Endothelial cell of umbilical vein (primary cell): Measurements from ENCODE around the gene LRRTM4. TPM values are rescaled to one million over a fixed set of nuclear protein-coding genes. Genes with fewer than 3 reads are reported as not detected.

ENCODE experiments used
- BruUV-seq: library from RNA; stranded (reverse); fragments of 400-500 nt; replicated peaks from 2 replicates; lab custom pipeline; 2021; lab: Mats Ljungman, UMichigan
- CTCF ChIA-PET: fragments of 300-600, 350-600 bp; sonication (Branson Sonifier 250); formaldehyde crosslinking; loops from one replicate; lab custom pipeline; 2021; ENCODE audit warnings: antibody characterized with exemption, inconsistent platforms; lab: Charles Lee
- POLR2A ChIA-PET: fragments of 300-600, 350-600 bp; sonication (Branson Sonifier 250); formaldehyde crosslinking; loops from one replicate; lab custom pipeline; 2021; ENCODE audit warnings: antibody characterized with exemption, inconsistent platforms; lab: Charles Lee
- DNase-seq: peaks from one replicate; pipeline ENCODE4 v3.0.0-alpha.2; 2011; ENCODE audit warnings: low read depth, low spot score
- FAIRE-seq: peaks from 2 replicates; lab custom pipeline; 2011; peaks lifted over from hg19 to GRCh38; lab: Jason Lieb, UNC
- H2AFZ ChIP-seq: 2 replicates; pipeline ENCODE4 v1.6.0; 2012; ENCODE audit warnings: low read depth, low read length, control low read depth, inconsistent platforms
- H3K27ac ChIP-seq: 2 replicates; pipeline ENCODE4 v1.5.1; 2011; ENCODE audit warnings: low read depth, mild to moderate bottlenecking, control low read depth, low read length, moderate library complexity; ENCODE audit not compliant: insufficient read depth
- H3K27me3 ChIP-seq, 2 experiments: 2 replicates each; pipeline versions ENCODE4 v1.6.0 to v1.6.1; 2011; ENCODE audit warnings: low read length in 2 of 2, mixed read lengths in 1 of 2; ENCODE audit not compliant: control insufficient read depth in 2 of 2, insufficient read depth in 2 of 2
- H3K36me3 ChIP-seq, 2 experiments: 2 replicates in 1 of 2; 3 replicates in 1 of 2; pipeline ENCODE4 v1.5.1; 2011; ENCODE audit warnings: low read length in 2 of 2, mild to moderate bottlenecking in 1 of 2, moderate library complexity in 1 of 2; ENCODE audit not compliant: control insufficient read depth in 2 of 2, insufficient read depth in 2 of 2; ENCODE audit errors: extremely low read depth in 1 of 2
- H3K4me1 ChIP-seq: 3 replicates; pipeline ENCODE4 v1.5.1; 2011; ENCODE audit warnings: mild to moderate bottlenecking, low read length; ENCODE audit not compliant: control insufficient read depth, insufficient read depth; ENCODE audit errors: extremely low read depth
- H3K4me2 ChIP-seq: 2 replicates; pipeline ENCODE4 v1.6.1; 2011; ENCODE audit warnings: low read length, control low read depth, mixed read lengths; ENCODE audit not compliant: insufficient read depth
- H3K4me3 ChIP-seq, 3 experiments: fragments of 200-600 bp in 1 of 3; sonication (generic), shearing (Covaris generic) in 1 of 3; replicated peaks in 1 of 3; 2 replicates each; pipeline ENCODE4 v1.5.1; 2011 to 2016; ENCODE audit warnings: control low read depth in 3 of 3, low read length in 3 of 3, mild to moderate bottlenecking in 2 of 3, inconsistent platforms in 1 of 3, low read depth in 1 of 3, moderate library complexity in 1 of 3; ENCODE audit not compliant: insufficient read depth in 1 of 3
- H3K79me2 ChIP-seq: 2 replicates; pipeline ENCODE4 v1.6.0; 2012; ENCODE audit warnings: low read length, inconsistent platforms; ENCODE audit not compliant: control insufficient read depth, insufficient read depth
- H3K9ac ChIP-seq: replicated peaks from 2 replicates; pipeline ENCODE3; 2011; ENCODE audit warnings: low read length, control low read depth; ENCODE audit not compliant: insufficient read depth; ENCODE audit errors: extremely low read depth
- H3K9me1 ChIP-seq: replicated peaks from 3 replicates; pipeline ENCODE4 v1.6.0; 2011; ENCODE audit warnings: mild to moderate bottlenecking, low read length; ENCODE audit not compliant: control insufficient read depth, insufficient read depth; ENCODE audit errors: extremely low read depth
- H3K9me3 ChIP-seq: replicated peaks from 2 replicates; pipeline ENCODE4 v1.5.1; 2012; ENCODE audit warnings: low read length, inconsistent platforms; ENCODE audit not compliant: control insufficient read depth, insufficient read depth
- H4K20me1 ChIP-seq: replicated peaks from 2 replicates; pipeline ENCODE3; 2011; ENCODE audit warnings: mild to moderate bottlenecking, low read length; ENCODE audit not compliant: control insufficient read depth, insufficient read depth; ENCODE audit errors: extremely low read depth
- EZH2 ChIP-seq: IDR thresholded peaks from 2 replicates; pipeline ENCODE4 v1.6.1; 2012; ENCODE audit warnings: borderline replicate concordance, low read depth, mild to moderate bottlenecking, moderate library complexity, low read length, inconsistent platforms; ENCODE audit not compliant: severe bottlenecking
- FOS ChIP-seq: IDR thresholded peaks from 2 replicates; pipeline ENCODE4 v1.6.1; 2011; ENCODE audit warnings: mild to moderate bottlenecking, low read length, moderate library complexity, borderline replicate concordance; ENCODE audit not compliant: insufficient read depth
- GATA2 ChIP-seq: IDR thresholded peaks from 2 replicates; pipeline ENCODE4 v1.7.0; 2011; ENCODE audit warnings: low read depth, mild to moderate bottlenecking, moderate library complexity, mixed read lengths, low read length; ENCODE audit not compliant: insufficient read length, insufficient read depth
- JUN ChIP-seq: IDR thresholded peaks from 2 replicates; pipeline ENCODE4 v1.6.1; 2011; ENCODE audit warnings: borderline replicate concordance, low read depth; ENCODE audit not compliant: insufficient read length, insufficient read depth
- MYC ChIP-seq: IDR thresholded peaks from one replicate; pipeline ENCODE4 v1.6.1; 2011; ENCODE audit warnings: mild to moderate bottlenecking, low read depth, low read length
- POLR2A ChIP-seq: IDR thresholded peaks from 2 replicates; pipeline ENCODE4 v1.6.1; 2012; ENCODE audit warnings: low read depth, mild to moderate bottlenecking, control low read depth, low read length
- POLR2AphosphoS5 ChIP-seq: IDR thresholded peaks from 2 replicates; pipeline ENCODE4 v1.6.1; 2012; ENCODE audit warnings: low read depth, mild to moderate bottlenecking, control low read depth, low read length, moderate library complexity; ENCODE audit not compliant: insufficient read depth
- dilution Hi-C: fragments of 300-500 bp; cut with MboI; formaldehyde crosslinking; loops from one replicate; pipeline ENCODE4 v1.15.0; 2019; ENCODE audit warnings: low sequenced_read_pairs; ENCODE audit not compliant: extremely low pct_ligation_motif_present
- intact Hi-C: fragments of 100-400 bp; cut with micrococcal nuclease; formaldehyde crosslinking; loops from one replicate; pipeline ENCODE4 v1.10.0; 2022
- polyA plus RNA-seq, 4 experiments: library from polyadenylated mRNA; depleted of rRNA in 3 of 4; stranded (reverse) in 3 of 4; unstranded in 1 of 4; fragments of >200 nt; gene quantifications; 2 replicates each; pipeline versions ENCODE4 v1.2.1 to v1.2.3, GENCODE V29; 2011 to 2012; ENCODE audit warnings: missing spikeins in 1 of 4
- total RNA-seq: library from RNA; stranded (reverse); gene quantifications from 2 replicates; pipeline ENCODE4 v1.2.3, GENCODE V29; 2021
- TF ChIP-seq, protein P1 (sequence below), 2 donors: IDR thresholded peaks; 1 replicate in 1 of 2; 2 replicates in 1 of 2; pipeline ENCODE4 v1.5.1; 2011; ENCODE audit warnings: low read length in 2 of 2, mild to moderate bottlenecking in 2 of 2, moderate library complexity in 2 of 2, control low read depth in 1 of 2, inconsistent platforms in 1 of 2, low read depth in 1 of 2; ENCODE audit not compliant: insufficient read depth in 1 of 2; ENCODE audit errors: extremely low read depth in 1 of 2
- TF ChIP-seq, protein P2 (sequence below): IDR thresholded peaks from 2 replicates; pipeline ENCODE4 v1.6.1; 2011; ENCODE audit not compliant: insufficient read depth, insufficient read length

LRRTM4 gene
- total and polyA plus RNA-seq, 2 donors (not counting 3 experiments of a cell fraction or from before 2014, with no cell fraction given), result not detected

DNA sequence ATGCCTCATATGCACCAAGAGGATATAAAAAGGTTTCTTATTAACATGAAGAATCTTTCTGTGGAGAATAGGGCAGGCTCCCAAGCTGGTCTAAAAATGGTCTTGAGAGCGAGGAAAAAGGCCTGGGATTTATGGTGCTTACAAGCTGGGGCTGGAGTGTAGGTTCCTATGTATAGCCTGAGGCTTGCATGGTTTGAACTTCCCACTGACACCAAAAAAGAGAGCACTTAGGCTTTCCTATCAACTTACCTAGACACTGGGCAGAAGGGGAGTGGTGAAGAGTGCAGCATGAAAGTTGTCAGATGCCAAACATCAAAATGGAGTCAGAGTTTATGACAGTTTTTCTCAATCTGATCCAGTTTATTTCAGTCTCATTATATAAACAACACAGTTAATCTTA is 784.6 kb downstream of the LRRTM4 start:
- no peak overlapping the region for H3K27ac ChIP-seq
- H3K9ac ChIP-seq, result no peak overlapping the region
- no TSS peak for BruUV-seq
- H3K9me3 ChIP-seq, result no peaks in the 10 kb centered on the region
- H3K9me1 ChIP-seq, result no peaks in the 10 kb centered on the region
- no peak overlapping the region for H2AFZ ChIP-seq
- H3K4me1 ChIP-seq, result no peaks in the 10 kb centered on the region
- DNase-seq (no peak), FAIRE-seq (no peak)
- CTCF ChIA-PET, result no interaction called here
- H3K79me2 ChIP-seq, result no peaks in the 10 kb centered on the region
- dilution Hi-C loops (no loop called here), intact Hi-C loops (no loop called here)
- no peak for TF ChIP-seq MYC
- TF ChIP-seq, protein P1, sequence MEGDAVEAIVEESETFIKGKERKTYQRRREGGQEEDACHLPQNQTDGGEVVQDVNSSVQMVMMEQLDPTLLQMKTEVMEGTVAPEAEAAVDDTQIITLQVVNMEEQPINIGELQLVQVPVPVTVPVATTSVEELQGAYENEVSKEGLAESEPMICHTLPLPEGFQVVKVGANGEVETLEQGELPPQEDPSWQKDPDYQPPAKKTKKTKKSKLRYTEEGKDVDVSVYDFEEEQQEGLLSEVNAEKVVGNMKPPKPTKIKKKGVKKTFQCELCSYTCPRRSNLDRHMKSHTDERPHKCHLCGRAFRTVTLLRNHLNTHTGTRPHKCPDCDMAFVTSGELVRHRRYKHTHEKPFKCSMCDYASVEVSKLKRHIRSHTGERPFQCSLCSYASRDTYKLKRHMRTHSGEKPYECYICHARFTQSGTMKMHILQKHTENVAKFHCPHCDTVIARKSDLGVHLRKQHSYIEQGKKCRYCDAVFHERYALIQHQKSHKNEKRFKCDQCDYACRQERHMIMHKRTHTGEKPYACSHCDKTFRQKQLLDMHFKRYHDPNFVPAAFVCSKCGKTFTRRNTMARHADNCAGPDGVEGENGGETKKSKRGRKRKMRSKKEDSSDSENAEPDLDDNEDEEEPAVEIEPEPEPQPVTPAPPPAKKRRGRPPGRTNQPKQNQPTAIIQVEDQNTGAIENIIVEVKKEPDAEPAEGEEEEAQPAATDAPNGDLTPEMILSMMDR (IDR thresholded peaks at IDR 0.05; ENCODE audit: extremely low read depth in 1 of 2, insufficient read depth in 1 of 2, low read depth in 1 of 2, low read length in 2 of 2), result no peak
- no peak for TF ChIP-seq EZH2
- no peak for TF ChIP-seq FOS
- TF ChIP-seq, protein P2, sequence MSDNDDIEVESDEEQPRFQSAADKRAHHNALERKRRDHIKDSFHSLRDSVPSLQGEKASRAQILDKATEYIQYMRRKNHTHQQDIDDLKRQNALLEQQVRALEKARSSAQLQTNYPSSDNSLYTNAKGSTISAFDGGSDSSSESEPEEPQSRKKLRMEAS, result no peak
- no peak for TF ChIP-seq POLR2A
- no peak for TF ChIP-seq GATA2
- TF ChIP-seq JUN, result no peak
- TF ChIP-seq POLR2AphosphoS5, result no peak
- no peaks in the 10 kb centered on the region for H3K27me3 ChIP-seq
- no peaks in the 10 kb centered on the region for H3K36me3 ChIP-seq
- H3K4me3 ChIP-seq, result no peak overlapping the region
- H3K4me2 ChIP-seq, result no peak overlapping the region
- POLR2A ChIA-PET, result no interaction called here
- no peaks in the 10 kb centered on the region for H4K20me1 ChIP-seq
